Epithelial cell of esophagus (primary cell): ENCODE results near the gene PXDC1.
"Not testable (repeated sequence)": the region's sequence is repeated elsewhere in the genome, so short reads cannot be mapped to it uniquely, and the experiment has no call there.

Source experiments
- DNase-seq: peaks from one replicate; pipeline ENCODE4 v3.0.0; 2010; ENCODE audit warnings: low read depth
- H3K4me3 ChIP-seq: 2 replicates; pipeline ENCODE4 v1.5.1; 2011; ENCODE audit warnings: mild to moderate bottlenecking, low read length, control low read depth
- TF ChIP-seq, protein P1 (sequence below): IDR thresholded peaks from 2 replicates; pipeline ENCODE4 v1.5.1; 2011; ENCODE audit warnings: low read depth, mild to moderate bottlenecking, low read length, control low read depth, inconsistent platforms; ENCODE audit not compliant: insufficient read depth; ENCODE audit errors: missing control alignments

PXDC1 gene

DNA sequence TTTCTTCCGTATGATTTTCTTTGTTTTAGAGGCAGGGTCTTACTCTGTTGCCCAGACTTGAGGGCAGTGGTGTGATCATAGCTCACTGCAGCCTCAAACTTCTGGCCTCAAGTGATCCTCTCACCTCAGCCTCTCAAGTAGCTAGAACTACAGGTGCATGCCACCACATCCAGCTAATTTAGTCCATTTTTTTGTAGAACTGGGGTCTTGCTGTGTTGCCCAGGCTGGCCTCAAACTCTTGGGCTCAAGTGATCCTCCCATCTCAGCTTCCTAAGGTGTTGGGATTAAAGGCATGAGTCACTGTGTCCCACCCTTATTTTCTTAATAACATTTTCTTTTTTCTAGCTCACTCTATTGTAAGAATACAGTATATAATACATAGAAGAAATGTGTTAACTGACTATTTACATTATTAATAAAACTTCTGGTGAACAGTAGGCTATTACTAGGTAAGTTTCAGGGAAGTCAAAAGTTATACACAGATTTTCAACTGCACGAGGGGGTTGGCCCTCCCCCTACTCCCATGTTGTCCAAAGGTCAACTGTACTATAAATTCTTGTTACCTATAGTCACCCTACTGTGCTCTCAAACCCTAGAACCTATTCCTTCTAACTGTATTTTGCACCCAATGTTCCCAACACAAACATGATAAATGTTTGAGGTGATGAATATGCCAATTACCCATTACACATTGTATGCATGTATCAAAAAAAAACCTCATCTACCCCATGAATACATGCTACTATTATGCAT is 56.3 kb downstream of the PXDC1 start:
- TF ChIP-seq, protein P1, sequence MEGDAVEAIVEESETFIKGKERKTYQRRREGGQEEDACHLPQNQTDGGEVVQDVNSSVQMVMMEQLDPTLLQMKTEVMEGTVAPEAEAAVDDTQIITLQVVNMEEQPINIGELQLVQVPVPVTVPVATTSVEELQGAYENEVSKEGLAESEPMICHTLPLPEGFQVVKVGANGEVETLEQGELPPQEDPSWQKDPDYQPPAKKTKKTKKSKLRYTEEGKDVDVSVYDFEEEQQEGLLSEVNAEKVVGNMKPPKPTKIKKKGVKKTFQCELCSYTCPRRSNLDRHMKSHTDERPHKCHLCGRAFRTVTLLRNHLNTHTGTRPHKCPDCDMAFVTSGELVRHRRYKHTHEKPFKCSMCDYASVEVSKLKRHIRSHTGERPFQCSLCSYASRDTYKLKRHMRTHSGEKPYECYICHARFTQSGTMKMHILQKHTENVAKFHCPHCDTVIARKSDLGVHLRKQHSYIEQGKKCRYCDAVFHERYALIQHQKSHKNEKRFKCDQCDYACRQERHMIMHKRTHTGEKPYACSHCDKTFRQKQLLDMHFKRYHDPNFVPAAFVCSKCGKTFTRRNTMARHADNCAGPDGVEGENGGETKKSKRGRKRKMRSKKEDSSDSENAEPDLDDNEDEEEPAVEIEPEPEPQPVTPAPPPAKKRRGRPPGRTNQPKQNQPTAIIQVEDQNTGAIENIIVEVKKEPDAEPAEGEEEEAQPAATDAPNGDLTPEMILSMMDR, result no peak
- H3K4me3 ChIP-seq, result no peak overlapping the region
- no peak for DNase-seq

DNA sequence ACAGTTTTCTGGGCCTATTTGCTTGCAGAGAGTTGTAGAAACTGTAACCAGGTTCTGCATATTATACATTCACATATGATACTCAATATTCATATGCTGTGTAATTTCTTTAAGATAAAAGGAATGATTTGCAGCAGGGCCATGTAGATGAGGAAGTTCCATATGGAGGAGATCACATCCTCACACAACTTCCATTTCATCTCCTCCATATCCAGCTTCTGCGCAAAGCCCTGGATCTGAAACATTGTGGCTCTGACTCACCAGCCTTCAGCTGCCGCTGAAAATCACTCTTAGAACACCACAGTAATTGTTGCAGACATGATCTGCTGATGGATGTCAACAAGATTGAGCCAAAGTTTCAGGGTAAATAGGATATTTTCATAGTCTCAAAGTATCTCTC is 57.7 kb downstream of the PXDC1 start:
- H3K4me3 ChIP-seq, result no peak overlapping the region
- TF ChIP-seq, protein P1, result no peak
- DNase-seq, result no peak

DNA sequence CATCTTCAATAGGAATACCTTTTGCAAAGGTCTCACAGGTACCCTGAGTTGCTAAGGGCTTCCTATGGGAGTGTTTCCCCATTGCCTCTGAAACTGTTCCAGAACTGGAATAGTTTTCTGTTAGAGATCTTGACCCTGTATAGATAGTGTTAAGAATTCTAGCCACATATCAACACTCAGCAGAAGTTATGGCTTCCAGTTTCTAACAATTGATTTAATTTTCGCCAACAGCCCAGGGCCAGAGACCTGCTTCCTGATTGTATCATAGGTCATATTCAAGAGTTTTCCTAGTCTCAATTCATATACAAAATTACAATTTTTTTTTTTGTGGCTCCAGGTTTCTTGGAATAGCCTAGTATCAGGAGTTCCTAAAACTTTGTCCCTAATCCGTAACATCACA is 61.0 kb downstream of the PXDC1 start:
- no peak for DNase-seq
- TF ChIP-seq, protein P1, result no peak
- no peak overlapping the region for H3K4me3 ChIP-seq

GRCh38 chr6:3687847-3688246 is 63.7 kb downstream of the PXDC1 start:
- no peak for DNase-seq
- TF ChIP-seq, protein P1, result no peak
- no peak overlapping the region for H3K4me3 ChIP-seq

DNA sequence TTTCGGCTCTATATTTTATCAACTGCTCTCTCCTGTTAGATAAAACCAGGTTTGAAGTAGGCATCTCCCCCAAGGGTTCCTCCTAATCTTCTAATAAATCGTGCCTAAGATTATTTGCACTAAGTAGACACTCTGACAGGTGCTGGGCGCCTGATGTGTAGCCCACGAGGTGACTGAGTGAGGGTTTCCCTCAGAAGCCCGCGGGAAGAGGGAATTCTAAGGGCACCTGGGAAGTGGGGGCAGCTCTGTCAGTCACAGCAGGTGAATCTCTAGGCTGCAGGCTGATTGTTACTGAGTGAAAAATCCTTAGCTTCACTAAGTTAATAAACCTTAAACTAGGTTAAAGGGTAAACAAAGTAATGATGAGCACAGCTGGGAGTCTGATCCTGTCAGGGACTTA is 68.2 kb downstream of the PXDC1 start:
- no peak for DNase-seq
- no peak overlapping the region for H3K4me3 ChIP-seq
- TF ChIP-seq, protein P1, result no peak

DNA sequence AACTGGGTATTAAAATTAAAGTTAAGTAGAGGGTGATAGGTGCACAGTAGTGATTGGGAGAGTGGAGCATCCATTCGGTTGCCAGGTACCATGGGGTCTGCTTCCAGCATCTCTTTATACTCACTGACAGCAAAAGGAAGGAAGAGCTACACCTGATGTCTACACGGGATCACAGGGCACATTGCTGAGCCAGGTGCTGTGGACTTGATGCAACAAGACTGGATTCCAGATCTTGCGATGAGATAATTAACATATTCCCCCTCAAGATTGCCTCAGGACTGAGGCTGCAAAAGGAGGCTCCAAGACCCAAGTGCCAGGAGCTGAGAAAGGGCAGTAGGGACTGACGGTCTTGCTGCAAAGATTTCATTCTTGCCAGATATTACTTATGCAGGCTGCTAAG is 72.6 kb downstream of the PXDC1 start:
- DNase-seq, result no peak
- TF ChIP-seq, protein P1, result no peak
- H3K4me3 ChIP-seq, result no peak overlapping the region

GRCh38 chr6:3677751-3678150 is 73.8 kb downstream of the PXDC1 start:
- H3K4me3 ChIP-seq, DNase-seq: not testable (repeated sequence)

DNA sequence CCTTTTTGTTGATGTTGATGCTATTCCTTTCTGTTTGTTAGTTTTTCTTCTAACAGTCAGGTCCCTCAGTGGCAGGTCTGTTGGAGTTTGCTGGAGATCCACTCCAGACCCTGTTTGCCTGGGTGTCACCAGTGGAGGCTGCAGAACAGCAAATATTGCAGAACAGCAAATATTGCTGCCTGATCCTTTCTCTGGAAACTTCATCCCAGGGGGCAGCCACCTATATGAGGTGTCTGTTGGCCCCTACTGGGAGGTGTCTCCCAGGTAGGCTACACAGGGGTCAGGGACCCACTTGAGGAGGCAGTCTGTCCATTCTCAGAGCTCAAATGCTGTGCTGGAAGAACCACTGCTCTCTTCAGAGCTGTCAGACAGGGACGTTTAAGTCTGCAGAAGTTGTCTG is 74.2 kb downstream of the PXDC1 start:
- not testable (repeated sequence) for DNase-seq, H3K4me3 ChIP-seq
